Endothelial cell of umbilical vein (primary cell): ENCODE measurements around the gene SUSD6. TPM values are rescaled to one million over a fixed set of nuclear protein-coding genes. Genes with fewer than 3 reads are reported as not detected.

Experiments used
- BruUV-seq: library from RNA; stranded (reverse); fragments of 400-500 nt; replicated peaks from 2 replicates; lab custom pipeline; 2021; lab: Mats Ljungman, UMichigan
- CTCF ChIA-PET: fragments of 300-600, 350-600 bp; sonication (Branson Sonifier 250); formaldehyde crosslinking; loops from one replicate; lab custom pipeline; 2021; ENCODE audit warnings: antibody characterized with exemption, inconsistent platforms; lab: Charles Lee
- POLR2A ChIA-PET: fragments of 300-600, 350-600 bp; sonication (Branson Sonifier 250); formaldehyde crosslinking; loops from one replicate; lab custom pipeline; 2021; ENCODE audit warnings: antibody characterized with exemption, inconsistent platforms; lab: Charles Lee
- DNase-seq: peaks from one replicate; pipeline ENCODE4 v3.0.0-alpha.2; 2011; ENCODE audit warnings: low read depth, low spot score
- FAIRE-seq: peaks from 2 replicates; lab custom pipeline; 2011; peaks lifted over from hg19 to GRCh38; lab: Jason Lieb, UNC
- H2AFZ ChIP-seq: 2 replicates; pipeline ENCODE4 v1.6.0; 2012; ENCODE audit warnings: low read depth, low read length, control low read depth, inconsistent platforms
- H3K27ac ChIP-seq: 2 replicates; pipeline ENCODE4 v1.5.1; 2011; ENCODE audit warnings: low read depth, mild to moderate bottlenecking, control low read depth, low read length, moderate library complexity; ENCODE audit not compliant: insufficient read depth
- H3K27me3 ChIP-seq, 2 experiments: 2 replicates each; pipeline versions ENCODE4 v1.6.0 to v1.6.1; 2011; ENCODE audit warnings: low read length in 2 of 2, mixed read lengths in 1 of 2; ENCODE audit not compliant: control insufficient read depth in 2 of 2, insufficient read depth in 2 of 2
- H3K36me3 ChIP-seq, 2 experiments: 2 replicates in 1 of 2; 3 replicates in 1 of 2; pipeline ENCODE4 v1.5.1; 2011; ENCODE audit warnings: low read length in 2 of 2, mild to moderate bottlenecking in 1 of 2, moderate library complexity in 1 of 2; ENCODE audit not compliant: control insufficient read depth in 2 of 2, insufficient read depth in 2 of 2; ENCODE audit errors: extremely low read depth in 1 of 2
- H3K4me1 ChIP-seq: 3 replicates; pipeline ENCODE4 v1.5.1; 2011; ENCODE audit warnings: mild to moderate bottlenecking, low read length; ENCODE audit not compliant: control insufficient read depth, insufficient read depth; ENCODE audit errors: extremely low read depth
- H3K4me2 ChIP-seq: 2 replicates; pipeline ENCODE4 v1.6.1; 2011; ENCODE audit warnings: low read length, control low read depth, mixed read lengths; ENCODE audit not compliant: insufficient read depth
- H3K4me3 ChIP-seq, 3 experiments: fragments of 200-600 bp in 1 of 3; sonication (generic), shearing (Covaris generic) in 1 of 3; replicated peaks in 1 of 3; 2 replicates each; pipeline ENCODE4 v1.5.1; 2011 to 2016; ENCODE audit warnings: control low read depth in 3 of 3, low read length in 3 of 3, mild to moderate bottlenecking in 2 of 3, inconsistent platforms in 1 of 3, low read depth in 1 of 3, moderate library complexity in 1 of 3; ENCODE audit not compliant: insufficient read depth in 1 of 3
- H3K79me2 ChIP-seq: 2 replicates; pipeline ENCODE4 v1.6.0; 2012; ENCODE audit warnings: low read length, inconsistent platforms; ENCODE audit not compliant: control insufficient read depth, insufficient read depth
- H3K9ac ChIP-seq: replicated peaks from 2 replicates; pipeline ENCODE3; 2011; ENCODE audit warnings: low read length, control low read depth; ENCODE audit not compliant: insufficient read depth; ENCODE audit errors: extremely low read depth
- H3K9me1 ChIP-seq: replicated peaks from 3 replicates; pipeline ENCODE4 v1.6.0; 2011; ENCODE audit warnings: mild to moderate bottlenecking, low read length; ENCODE audit not compliant: control insufficient read depth, insufficient read depth; ENCODE audit errors: extremely low read depth
- H3K9me3 ChIP-seq: replicated peaks from 2 replicates; pipeline ENCODE4 v1.5.1; 2012; ENCODE audit warnings: low read length, inconsistent platforms; ENCODE audit not compliant: control insufficient read depth, insufficient read depth
- H4K20me1 ChIP-seq: replicated peaks from 2 replicates; pipeline ENCODE3; 2011; ENCODE audit warnings: mild to moderate bottlenecking, low read length; ENCODE audit not compliant: control insufficient read depth, insufficient read depth; ENCODE audit errors: extremely low read depth
- CTCF ChIP-seq, 2 donors: IDR thresholded peaks; 1 replicate in 1 of 2; 2 replicates in 1 of 2; pipeline ENCODE4 v1.5.1; 2011; ENCODE audit warnings: low read length in 2 of 2, mild to moderate bottlenecking in 2 of 2, moderate library complexity in 2 of 2, control low read depth in 1 of 2, inconsistent platforms in 1 of 2, low read depth in 1 of 2; ENCODE audit not compliant: insufficient read depth in 1 of 2; ENCODE audit errors: extremely low read depth in 1 of 2
- EZH2 ChIP-seq: IDR thresholded peaks from 2 replicates; pipeline ENCODE4 v1.6.1; 2012; ENCODE audit warnings: borderline replicate concordance, low read depth, mild to moderate bottlenecking, moderate library complexity, low read length, inconsistent platforms; ENCODE audit not compliant: severe bottlenecking
- FOS ChIP-seq: IDR thresholded peaks from 2 replicates; pipeline ENCODE4 v1.6.1; 2011; ENCODE audit warnings: mild to moderate bottlenecking, low read length, moderate library complexity, borderline replicate concordance; ENCODE audit not compliant: insufficient read depth
- GATA2 ChIP-seq: IDR thresholded peaks from 2 replicates; pipeline ENCODE4 v1.7.0; 2011; ENCODE audit warnings: low read depth, mild to moderate bottlenecking, moderate library complexity, mixed read lengths, low read length; ENCODE audit not compliant: insufficient read length, insufficient read depth
- JUN ChIP-seq: IDR thresholded peaks from 2 replicates; pipeline ENCODE4 v1.6.1; 2011; ENCODE audit warnings: borderline replicate concordance, low read depth; ENCODE audit not compliant: insufficient read length, insufficient read depth
- MAX ChIP-seq: IDR thresholded peaks from 2 replicates; pipeline ENCODE4 v1.6.1; 2011; ENCODE audit not compliant: insufficient read depth, insufficient read length
- MYC ChIP-seq: IDR thresholded peaks from one replicate; pipeline ENCODE4 v1.6.1; 2011; ENCODE audit warnings: mild to moderate bottlenecking, low read depth, low read length
- POLR2A ChIP-seq: IDR thresholded peaks from 2 replicates; pipeline ENCODE4 v1.6.1; 2012; ENCODE audit warnings: low read depth, mild to moderate bottlenecking, control low read depth, low read length
- POLR2AphosphoS5 ChIP-seq: IDR thresholded peaks from 2 replicates; pipeline ENCODE4 v1.6.1; 2012; ENCODE audit warnings: low read depth, mild to moderate bottlenecking, control low read depth, low read length, moderate library complexity; ENCODE audit not compliant: insufficient read depth
- dilution Hi-C: fragments of 300-500 bp; cut with MboI; formaldehyde crosslinking; loops from one replicate; pipeline ENCODE4 v1.15.0; 2019; ENCODE audit warnings: low sequenced_read_pairs; ENCODE audit not compliant: extremely low pct_ligation_motif_present
- intact Hi-C: fragments of 100-400 bp; cut with micrococcal nuclease; formaldehyde crosslinking; loops from one replicate; pipeline ENCODE4 v1.10.0; 2022
- polyA plus RNA-seq, 4 experiments: library from polyadenylated mRNA; depleted of rRNA in 3 of 4; stranded (reverse) in 3 of 4; unstranded in 1 of 4; fragments of >200 nt; gene quantifications; 2 replicates each; pipeline versions ENCODE4 v1.2.1 to v1.2.3, GENCODE V29; 2011 to 2012; ENCODE audit warnings: missing spikeins in 1 of 4
- total RNA-seq: library from RNA; stranded (reverse); gene quantifications from 2 replicates; pipeline ENCODE4 v1.2.3, GENCODE V29; 2021

SUSD6 gene
- total and polyA plus RNA-seq, 2 donors (not counting 3 experiments of a cell fraction or from before 2014, with no cell fraction given) = 13.4 to 19.5 TPM

DNA sequence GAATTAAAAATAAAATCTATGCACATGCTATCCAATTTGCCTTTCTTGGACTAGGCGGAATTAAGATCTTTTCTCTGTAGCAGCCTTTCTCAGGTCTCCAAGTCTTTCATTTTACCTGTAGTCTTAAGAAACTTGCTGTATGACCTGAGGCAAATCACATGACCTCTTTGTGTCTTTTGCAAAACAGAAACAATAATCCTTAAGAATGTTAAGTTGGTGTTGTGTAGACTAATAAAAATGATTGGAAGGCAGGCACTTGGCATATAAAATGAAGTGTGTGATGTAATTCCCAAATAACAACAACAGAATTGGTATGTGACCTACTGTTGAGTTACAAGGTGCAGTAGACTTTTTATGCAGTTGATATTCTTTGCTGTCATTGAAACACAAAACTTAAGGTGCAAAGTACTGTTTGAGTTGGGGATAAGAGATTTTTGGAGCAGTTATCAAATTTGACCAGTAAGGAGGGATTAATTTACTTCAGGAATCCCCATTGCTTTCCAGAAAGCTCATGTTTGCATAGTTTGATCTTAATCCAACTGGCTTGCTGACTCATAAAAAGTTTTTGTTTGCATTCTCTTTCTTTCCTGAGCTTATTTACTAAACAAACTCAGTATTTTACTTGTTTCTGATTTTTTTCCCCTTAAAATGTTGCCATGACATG is 51.4 kb downstream of the SUSD6 start:
- no peaks in the 10 kb centered on the region for H3K27me3 ChIP-seq
- no peak overlapping the region for H3K9ac ChIP-seq
- no peaks in the 10 kb centered on the region for H3K9me3 ChIP-seq
- no peak for FAIRE-seq
- intact Hi-C loops = no loop called here
- ChIA-PET CTCF (no interaction called here), POLR2A (no interaction called here)
- H4K20me1 ChIP-seq = no peaks in the 10 kb centered on the region
- H3K9me1 ChIP-seq = no peaks in the 10 kb centered on the region
- H3K79me2 ChIP-seq = peaks cover 1% of the 10 kb centered on the region
- dilution Hi-C loops = no loop called here
- DNase-seq = no peak
- H3K4me1 ChIP-seq = peaks cover 16% of the 10 kb centered on the region
- H3K4me3 ChIP-seq = no peak overlapping the region
- H3K36me3 ChIP-seq = no peaks in the 10 kb centered on the region
- TF ChIP-seq POLR2A (no peak), POLR2AphosphoS5 (no peak), JUN (no peak), CTCF (IDR thresholded peaks at IDR 0.05; ENCODE audit: extremely low read depth in 1 of 2, insufficient read depth in 1 of 2, low read depth in 1 of 2, low read length in 2 of 2) (no peak), MAX (no peak), EZH2 (no peak), FOS (no peak), MYC (no peak), GATA2 (no peak)
- BruUV-seq = no TSS peak
- H3K27ac ChIP-seq = no peak overlapping the region
- H2AFZ ChIP-seq = no peak overlapping the region
- H3K4me2 ChIP-seq = no peak overlapping the region
